ENCODE results near the gene IGFBP2.
A peak's percentile ranks its signal among the peaks of the same experiment; 100 is the strongest.

IGFBP2 gene

DNA sequence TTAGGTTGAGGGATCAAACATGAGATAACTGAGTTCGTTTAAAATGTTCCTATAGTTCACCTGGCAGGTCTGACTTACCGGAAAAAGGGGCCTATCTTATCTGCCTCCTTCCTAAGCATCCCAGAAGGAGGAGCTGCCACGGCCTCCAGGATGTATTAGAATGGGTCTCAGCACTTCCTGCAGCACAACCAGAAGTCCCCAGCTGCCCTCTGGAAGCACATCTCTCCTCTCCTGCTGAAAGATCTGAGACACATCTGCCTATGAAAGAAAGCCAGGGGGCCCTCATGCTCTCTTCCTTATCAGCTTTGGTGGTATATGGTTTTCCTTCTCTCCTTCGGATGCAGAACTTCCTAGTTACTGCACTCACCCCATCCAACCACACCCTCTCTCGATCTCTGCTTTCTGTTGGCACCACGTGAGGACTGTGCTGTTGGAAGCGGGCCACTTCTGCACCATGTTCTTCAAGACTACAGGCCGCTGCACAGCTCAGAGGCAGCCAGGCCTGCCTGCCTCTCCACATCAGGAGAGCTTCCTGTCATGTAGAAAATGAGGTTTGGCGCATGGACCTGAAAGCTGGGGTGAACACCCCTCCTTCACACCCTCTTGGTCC lies 55.6 kb downstream of the IGFBP2 start:
- no peak for DNase-seq

DNA sequence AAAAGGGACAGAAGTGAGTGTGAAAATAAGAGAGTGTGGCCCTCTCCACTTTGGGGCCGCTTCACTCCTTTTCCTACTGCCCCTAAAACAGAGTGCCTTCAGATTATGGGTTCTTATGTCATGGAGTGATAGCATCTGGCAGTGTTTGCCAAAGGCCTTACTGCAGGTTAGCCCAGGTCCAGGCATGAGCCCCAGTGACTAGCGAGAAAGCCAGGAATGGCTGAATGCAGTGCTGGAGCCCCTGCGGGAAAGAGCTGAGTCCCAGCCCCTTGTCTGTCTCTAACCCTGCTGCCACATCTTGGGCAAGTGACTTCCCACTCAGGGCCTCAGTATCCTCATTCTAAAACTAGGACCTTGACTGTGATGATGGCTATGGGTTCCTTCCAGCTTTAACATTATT lies 56.2 kb downstream of the IGFBP2 start:
- no peak for DNase-seq

DNA sequence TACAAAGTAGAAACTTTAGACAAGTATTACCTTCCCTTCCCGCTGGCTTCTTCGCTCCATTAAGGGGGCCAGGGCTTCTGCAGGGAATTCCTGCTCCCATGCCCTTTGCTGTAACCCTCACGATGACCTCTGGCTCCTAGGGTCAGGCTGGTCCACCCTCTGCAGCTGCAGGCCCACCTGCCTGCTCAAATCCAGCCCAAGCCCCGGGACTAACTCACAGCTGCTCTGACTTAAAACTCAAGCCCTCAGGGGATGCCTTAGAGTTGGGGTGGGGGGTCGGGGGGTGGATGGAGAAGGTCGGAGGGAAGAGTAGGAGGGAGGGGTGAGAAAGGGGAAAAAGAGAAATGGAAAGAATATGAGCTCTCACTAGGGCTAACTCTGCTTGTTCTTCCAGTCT lies 57.2 kb downstream of the IGFBP2 start:
- DNase-seq, result no peak

DNA sequence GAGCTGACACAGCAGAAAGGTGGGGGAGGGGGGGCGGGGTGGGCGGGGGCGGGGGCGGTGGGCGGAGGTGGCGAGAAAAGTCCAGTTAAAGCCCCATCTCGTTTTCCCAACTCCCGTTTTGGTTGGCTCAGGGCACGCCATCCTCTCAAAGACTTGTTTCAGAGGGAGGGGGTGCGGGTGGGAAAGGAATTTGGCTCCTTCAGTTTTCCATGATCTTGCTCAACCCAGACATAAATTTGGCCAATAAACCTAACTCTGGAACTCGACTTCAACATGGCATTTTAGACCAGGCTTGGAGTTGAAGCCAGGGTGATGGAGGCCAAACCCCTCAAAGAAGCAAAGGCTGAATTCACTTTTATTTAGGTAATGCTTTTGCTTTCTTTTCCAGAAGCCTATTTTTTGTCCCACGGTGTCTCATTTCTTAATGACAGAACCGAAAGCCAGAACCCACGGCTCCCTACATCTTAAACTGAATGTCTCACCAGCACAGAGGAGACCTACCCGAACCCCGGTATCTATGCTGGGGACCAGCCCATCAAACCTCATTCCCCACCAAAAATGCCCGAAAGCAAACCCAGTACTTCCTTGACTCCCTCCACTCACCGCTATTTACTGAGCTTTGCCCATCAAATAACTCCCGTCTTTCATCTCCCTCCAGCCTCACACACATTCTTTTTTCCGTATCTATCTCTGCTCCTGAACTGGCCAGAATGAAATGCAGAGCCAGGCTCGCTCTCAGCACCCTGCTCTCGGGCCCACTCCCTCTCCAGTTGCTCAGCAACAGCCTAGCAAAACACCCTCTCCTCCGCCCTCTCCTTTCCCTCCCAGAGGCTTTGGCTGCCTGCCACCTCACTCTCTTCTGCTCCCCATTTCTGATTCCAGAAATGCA lies 57.9 kb downstream of the IGFBP2 start:
- DNase-seq, result peak in 1 of 2 donors; percentile 35

- DNase-seq, result peak; percentile 39 to 52
Observed at GRCh38 chr2:216692636-216693413, 59.6 kb downstream of the IGFBP2 start.

GRCh38 chr2:216693414-216694080 lies 60.3 kb downstream of the IGFBP2 start:
- DNase-seq, result no peak

- DNase-seq, result no peak
Observed at GRCh38 chr2:216694082-216694825, 61.0 kb downstream of the IGFBP2 start.

GRCh38 chr2:216694826-216695217 lies 61.6 kb downstream of the IGFBP2 start:
- no peak for DNase-seq

DNA sequence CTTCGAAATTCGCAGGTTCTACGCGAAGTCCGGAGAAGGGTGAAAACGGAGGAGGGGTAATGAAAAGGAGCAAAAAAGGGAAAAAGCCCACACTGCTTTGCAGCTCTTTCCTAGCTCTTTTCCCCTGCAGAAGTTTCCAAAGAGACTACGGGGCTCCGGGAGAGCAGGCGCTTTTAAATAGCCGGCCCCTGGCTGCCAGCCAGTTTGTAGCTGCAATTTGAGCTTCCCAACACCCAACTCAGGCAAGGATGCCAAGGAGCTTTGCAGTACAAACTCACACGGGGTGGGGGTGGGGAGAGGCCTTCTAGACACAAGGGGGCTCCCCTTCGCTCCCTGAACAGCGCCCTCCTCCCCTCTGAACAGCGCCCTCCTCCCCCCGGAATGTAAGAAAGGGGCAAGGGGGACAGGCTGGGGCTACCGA lies 62.2 kb downstream of the IGFBP2 start, which contains the start of gene IGFBP5:
Gene IGFBP5, minus strand, starts transcription at position 149 of the 421 bp plus-strand sequence. CDS start 774 bp downstream, outside the sequence.
- no peak for DNase-seq

DNA sequence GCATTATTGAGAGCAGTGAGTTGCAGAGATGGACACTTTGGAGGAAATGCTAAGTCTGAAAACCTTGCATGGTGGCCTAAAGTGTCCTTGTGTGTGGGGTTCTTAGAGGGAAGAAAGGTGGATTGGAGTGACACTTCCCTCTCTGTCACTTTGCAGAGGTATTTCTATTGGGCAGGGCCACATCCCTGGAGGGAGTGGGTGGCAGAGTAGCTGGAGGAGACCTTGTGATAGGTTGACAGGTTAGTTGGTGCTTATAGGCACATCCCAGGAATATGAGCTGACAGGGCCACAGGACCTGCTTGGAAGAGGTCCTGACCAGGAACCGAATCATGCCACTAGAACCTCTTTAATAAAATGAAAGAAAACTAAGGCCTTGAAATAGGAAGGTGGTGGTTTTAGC lies 63.1 kb downstream of the IGFBP2 start:
- DNase-seq, result no peak

DNA sequence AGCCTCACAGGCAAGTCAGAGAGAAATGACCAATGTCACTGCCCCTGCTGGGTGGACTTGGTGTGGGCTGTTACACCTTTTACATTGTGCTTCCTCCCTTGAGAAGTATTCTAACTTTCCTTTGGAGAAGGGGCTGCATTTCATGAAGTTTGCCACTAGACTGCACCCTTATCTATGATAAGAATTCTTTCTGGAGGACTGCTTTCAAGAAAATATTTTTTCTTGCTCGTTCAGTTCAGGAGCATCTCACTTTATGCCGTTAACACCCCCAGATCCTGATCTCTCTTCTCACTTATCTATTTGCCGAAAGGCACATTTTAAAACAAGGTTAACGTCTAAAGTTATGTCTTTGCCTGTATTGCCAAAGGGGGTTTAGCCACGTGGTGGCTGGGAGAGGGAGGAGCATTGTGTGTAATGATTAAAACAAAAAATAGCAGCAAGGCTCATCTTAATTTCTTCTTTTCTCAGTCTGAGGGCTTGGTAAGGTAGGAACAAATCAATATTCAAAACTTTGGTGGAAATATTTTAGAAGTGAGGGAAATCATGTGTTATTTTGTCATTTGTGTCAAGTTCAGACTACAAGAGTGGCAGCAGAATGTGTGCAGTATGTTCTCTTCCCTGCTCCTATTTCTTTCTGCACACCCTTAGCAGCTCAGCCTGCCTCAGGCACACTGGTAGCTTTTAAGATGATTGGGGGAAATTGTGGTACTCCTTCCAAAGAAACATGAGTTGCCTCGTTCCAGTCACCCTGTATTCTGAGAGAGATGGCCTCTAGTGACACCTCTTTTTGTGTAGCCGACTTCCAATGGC lies 63.7 kb downstream of the IGFBP2 start:
- DNase-seq, result no peak

DNA sequence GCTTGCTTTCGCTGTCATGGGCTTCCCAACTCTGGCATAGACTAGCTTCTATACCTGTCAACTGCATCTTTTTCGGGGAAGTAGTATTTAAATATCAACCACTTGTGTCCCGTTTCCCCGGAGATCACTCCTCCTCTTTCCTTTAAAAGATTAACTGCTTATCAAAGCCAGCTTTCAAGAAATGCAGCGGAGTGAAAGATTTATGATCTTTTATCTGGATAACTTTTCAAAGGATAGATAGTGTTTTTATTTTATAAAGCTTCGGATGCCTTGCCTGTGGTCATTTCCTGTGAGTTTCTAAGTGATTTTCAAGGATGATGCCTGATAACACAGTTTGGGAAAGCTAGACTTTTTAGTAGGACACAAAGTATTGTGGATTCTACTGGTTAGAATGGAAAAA lies 65.1 kb downstream of the IGFBP2 start:
- no peak for DNase-seq

DNA sequence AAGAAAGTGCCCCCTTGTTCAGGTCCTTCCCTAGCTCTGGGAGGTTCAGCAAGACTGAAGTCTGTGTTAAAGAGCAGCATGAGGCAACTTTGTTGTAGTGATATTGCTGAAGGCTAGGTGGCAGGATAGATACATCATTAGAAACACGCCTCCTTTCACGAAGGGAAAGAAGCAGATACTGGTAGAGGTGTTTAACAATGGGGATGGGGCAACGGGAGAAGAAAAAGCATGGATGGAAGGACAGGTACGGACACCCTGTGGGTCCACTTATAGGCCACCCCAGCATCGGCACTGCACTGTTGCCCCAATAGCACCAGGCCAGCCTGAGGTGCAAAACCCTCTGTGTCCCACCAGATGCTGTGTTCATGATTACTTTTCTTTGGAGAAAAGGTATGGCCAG lies 65.7 kb downstream of the IGFBP2 start:
- DNase-seq, result peak in 1 of 2 donors; percentile 4

- DNase-seq, result no peak
Observed at GRCh38 chr2:216700088-216700567, 66.9 kb downstream of the IGFBP2 start.

DNA sequence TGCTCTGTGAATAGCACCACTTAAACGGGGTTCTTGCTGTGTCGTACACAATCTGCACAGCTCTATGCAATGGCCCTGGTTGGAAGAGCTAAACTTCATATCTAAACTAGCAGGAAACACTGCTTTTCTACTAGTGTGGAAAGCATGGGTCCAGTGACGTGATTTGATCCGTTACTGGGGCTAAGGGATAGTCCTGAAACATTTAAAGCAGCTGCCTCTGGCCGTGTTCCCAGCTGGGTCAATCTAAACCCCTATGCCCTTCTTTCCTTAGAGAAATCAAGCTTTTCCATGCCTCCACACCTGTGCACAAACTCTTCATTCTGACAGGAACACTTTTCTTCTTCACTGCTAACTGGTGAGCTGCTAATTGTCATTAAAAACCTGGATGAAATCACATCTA lies 67.6 kb downstream of the IGFBP2 start:
- no peak for DNase-seq

- DNase-seq, result no peak
Observed at GRCh38 chr2:216701544-216701943, 68.3 kb downstream of the IGFBP2 start.

DNA sequence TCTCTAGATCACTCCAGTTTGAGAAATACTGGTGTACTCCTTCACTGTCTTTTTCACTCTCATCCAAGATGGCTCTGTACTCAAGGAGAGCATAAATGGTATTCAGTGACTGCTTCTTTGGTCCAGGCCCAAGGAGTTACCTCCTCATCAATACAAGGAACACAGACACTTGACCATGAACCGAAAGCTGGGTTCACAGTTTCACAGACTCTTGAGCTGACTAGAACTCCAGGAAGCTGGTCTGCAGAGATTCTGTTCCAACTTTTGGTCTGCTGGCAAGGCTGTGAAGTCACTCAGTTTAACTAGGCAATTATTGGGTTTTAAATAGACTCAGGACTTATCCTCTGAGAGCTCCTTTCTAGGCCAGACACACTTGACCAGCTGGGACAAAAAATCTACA lies 69.5 kb downstream of the IGFBP2 start:
- DNase-seq, result no peak

DNA sequence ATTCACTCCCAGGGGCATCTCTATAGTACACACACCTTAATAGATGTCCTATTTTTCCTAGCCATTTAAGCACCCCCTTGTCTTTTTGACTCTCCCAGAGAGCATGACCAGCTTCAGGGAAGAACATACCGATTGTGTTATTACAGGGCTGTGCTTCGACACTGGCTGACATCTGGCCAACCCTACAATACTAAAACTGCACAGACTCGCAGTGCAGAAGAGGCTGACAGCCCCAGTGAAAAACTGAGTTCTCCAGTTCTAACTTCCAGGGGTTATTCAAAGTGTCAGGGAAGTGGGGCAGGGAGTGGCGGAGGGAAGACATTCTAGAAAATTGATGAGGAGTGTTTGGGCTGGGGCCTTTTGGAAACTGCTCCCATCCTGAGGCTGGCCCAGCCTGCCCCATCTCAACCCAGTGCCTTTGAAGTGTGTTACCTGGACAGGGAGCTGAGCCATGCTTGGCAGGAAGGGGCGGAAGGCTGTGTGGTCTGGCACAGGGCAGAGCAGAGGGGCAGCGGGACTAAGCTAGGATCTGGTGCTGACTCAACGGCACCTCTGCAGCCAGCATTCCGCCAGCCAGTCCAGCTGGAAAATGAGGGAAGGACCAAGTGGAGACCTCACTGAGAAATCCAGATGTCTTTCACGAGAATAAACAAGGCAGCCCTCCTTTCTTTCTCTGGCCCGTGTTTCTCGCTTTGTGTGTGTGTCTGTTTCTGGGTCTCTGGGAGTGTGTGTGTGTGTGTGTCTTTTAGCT lies 77.5 kb downstream of the IGFBP2 start:
- DNase-seq, result no peak

DNA sequence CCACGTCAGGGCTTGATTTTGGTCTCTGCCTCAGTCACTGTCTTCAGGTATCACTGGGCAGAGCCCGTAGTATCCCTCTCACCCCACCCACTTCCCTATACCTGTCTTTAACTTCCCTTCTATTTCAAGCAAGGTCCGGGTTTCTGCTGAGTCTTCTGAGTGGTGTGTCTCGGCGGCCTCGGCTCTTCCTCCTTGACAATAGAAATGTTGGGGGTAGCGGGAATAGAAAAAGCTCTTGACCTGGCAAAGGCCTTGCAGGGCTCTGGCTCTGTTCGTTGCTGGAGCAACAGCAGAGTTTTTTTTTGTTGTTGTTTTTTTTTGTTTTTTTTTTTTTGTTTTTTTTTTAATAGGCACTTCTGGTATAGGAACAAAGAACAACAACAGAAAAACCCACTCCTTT lies 78.1 kb downstream of the IGFBP2 start:
- DNase-seq, result no peak

GRCh38 chr2:216713691-216714336 lies 80.6 kb downstream of the IGFBP2 start:
- DNase-seq, result no peak

All from CD4-positive, alpha-beta T cell treated with Interleukin-4 for 1 hour (primary cell).